HL-60 (cell line): Measurements from ENCODE around the gene NPVF.

Source experiments
- CTCF ChIP-seq: IDR thresholded peaks from one replicate; pipeline ENCODE4 v1.5.1; 2011; ENCODE audit warnings: low read length, control low read depth, inconsistent platforms; ENCODE audit not compliant: insufficient read depth
- POLR2AphosphoS5 ChIP-seq: IDR thresholded peaks from 2 replicates; pipeline ENCODE4 v1.6.1; 2012; ENCODE audit warnings: low read depth
- REST ChIP-seq: IDR thresholded peaks from 2 replicates; pipeline ENCODE4 v1.6.1; 2012; ENCODE audit warnings: low read depth; ENCODE audit not compliant: insufficient replicate concordance
- SPI1 ChIP-seq: IDR thresholded peaks from 2 replicates; pipeline ENCODE4 v1.6.1; 2012; ENCODE audit warnings: low read depth, mild to moderate bottlenecking, borderline replicate concordance

DNA sequence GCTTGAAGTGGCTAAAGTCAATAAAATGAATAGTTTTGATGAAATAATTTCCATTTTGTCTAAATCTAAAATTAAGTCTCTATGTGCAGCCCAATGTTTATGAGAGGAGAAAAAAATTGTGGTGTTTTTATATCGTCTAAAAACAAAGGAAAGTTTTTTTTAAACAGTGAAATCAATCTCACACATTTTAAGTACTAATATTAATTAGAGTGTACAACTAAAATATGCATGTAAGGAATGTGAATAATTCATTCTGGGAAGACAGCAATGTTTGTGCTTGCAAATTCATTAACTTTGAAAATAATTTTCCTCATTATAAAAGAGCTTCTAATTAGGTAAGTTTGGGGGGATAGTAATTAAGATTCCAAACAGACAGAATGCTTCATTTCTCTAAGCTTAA, at the start of gene NPVF:
- TF ChIP-seq CTCF (no peak), POLR2AphosphoS5 (no peak), REST (no peak), SPI1 (no peak)
